Keratinocyte (primary cell): Measurements from ENCODE around the gene ZNF362.

Experiments used
- EZH2 ChIP-seq: IDR thresholded peaks from one replicate; pipeline ENCODE4 v1.6.1; 2012; ENCODE audit warnings: inconsistent platforms, mild to moderate bottlenecking, low read length, moderate library complexity
- TF ChIP-seq, protein P1 (sequence below), 3 experiments: IDR thresholded peaks in 1 of 3; conservative IDR thresholded peaks in 1 of 3; optimal IDR thresholded peaks in 1 of 3; 2 replicates in 2 of 3; 3 replicates in 1 of 3; pipeline versions ENCODE3 to v1.5.1; 2011; ENCODE audit warnings: low read length in 3 of 3, mild to moderate bottlenecking in 3 of 3, moderate library complexity in 2 of 3, control low read depth in 1 of 3, inconsistent platforms in 1 of 3; ENCODE audit not compliant: insufficient read depth in 2 of 3; ENCODE audit errors: extremely low read depth in 1 of 3

DNA sequence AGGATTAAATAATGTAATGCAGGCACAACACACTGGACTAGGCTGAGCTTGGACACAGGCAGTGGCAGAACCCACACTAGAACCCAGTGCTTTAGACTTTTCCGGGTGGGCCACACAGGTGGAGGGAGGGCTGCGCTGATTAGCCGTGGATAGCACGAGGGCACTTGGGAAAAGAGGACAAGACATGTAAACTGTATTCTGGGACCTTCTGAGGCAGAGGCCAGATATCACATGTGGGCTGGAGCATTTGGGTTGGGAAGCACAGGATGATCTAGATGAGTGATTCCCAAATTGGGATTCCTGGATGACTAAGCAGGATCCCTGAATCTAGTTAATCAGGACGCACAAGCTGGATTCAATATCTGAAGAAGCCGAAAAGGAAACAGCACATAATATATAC, 84.9 kb downstream of the ZNF362 start:
- TF ChIP-seq, protein P1, sequence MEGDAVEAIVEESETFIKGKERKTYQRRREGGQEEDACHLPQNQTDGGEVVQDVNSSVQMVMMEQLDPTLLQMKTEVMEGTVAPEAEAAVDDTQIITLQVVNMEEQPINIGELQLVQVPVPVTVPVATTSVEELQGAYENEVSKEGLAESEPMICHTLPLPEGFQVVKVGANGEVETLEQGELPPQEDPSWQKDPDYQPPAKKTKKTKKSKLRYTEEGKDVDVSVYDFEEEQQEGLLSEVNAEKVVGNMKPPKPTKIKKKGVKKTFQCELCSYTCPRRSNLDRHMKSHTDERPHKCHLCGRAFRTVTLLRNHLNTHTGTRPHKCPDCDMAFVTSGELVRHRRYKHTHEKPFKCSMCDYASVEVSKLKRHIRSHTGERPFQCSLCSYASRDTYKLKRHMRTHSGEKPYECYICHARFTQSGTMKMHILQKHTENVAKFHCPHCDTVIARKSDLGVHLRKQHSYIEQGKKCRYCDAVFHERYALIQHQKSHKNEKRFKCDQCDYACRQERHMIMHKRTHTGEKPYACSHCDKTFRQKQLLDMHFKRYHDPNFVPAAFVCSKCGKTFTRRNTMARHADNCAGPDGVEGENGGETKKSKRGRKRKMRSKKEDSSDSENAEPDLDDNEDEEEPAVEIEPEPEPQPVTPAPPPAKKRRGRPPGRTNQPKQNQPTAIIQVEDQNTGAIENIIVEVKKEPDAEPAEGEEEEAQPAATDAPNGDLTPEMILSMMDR (optimal IDR thresholded peaks at IDR 0.05 in 1 of 3, IDR thresholded peaks at IDR 0.05 in 1 of 3, conservative IDR thresholded peaks at IDR 0.05 in 1 of 3; ENCODE audit: extremely low read depth in 1 of 3, insufficient read depth in 2 of 3, low read length in 3 of 3): no peak
- TF ChIP-seq EZH2: no peak
